Cerebellar cortex (tissue), 1 donor: ENCODE results near the gene TRAM2.

Experiments
- DNase-seq: peaks from one replicate; pipeline ENCODE4 v3.0.0-alpha.2; 2015; ENCODE audit warnings: low spot score

The TRAM2 gene

DNA sequence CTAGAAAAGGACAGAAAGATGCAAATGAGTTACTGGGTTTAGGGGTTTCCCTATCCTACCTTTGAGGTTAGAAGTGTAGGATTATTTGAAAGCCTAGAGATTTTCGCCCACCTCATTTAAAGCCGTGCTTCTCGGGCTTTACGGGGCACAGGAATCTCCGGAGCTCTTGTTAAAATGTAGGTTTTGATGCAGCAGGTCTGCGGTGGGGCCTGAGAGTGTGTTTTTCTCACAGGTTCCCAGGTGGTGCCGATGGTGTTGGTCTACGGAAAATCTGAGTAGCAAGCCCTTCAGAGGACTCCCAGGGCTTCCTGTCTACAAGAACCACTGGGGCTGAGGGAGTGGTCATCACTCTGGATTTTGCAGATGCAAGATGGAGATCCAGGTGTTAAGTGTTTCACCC is 47.5 kb downstream of the TRAM2 start:
- no peak for DNase-seq

DNA sequence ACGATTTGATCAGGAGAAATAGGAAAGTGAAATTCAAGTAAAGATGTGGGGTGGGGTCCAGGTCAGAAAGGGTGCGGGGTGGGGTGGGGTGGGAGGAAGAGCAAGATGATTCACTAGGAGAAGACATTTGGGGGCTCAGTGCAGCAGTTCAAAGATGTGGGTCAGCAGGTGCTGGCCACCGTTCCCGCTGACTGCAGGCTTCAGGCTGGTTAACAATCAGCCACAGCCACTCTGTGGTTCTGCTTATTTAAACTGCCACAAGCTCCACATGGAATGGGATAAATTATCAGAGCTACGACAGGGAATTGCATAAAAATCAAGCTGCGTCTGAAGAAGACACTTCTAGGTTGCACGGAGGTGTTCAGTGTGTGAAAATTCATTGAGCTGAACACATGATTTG is 49.4 kb downstream of the TRAM2 start:
- DNase-seq, result no peak

DNA sequence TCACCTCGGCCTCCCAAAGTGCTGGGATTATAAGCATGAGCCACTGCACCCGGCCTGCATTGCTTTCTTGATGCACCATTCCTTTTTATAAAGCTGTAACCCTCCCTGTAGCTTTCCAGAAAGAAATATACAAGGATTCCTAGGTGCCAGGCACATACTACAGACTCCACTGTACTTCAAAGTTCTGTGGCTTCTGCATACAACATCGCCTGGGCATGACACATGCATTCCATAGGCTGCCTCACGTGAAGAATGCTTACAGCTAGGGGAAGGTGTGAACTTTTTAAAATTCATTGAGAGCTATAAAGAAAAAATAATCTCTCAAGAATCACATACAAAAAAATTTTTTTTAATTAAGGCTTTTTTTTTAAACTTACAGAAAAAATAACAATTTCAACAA is 50.2 kb downstream of the TRAM2 start:
- DNase-seq, result no peak

DNA sequence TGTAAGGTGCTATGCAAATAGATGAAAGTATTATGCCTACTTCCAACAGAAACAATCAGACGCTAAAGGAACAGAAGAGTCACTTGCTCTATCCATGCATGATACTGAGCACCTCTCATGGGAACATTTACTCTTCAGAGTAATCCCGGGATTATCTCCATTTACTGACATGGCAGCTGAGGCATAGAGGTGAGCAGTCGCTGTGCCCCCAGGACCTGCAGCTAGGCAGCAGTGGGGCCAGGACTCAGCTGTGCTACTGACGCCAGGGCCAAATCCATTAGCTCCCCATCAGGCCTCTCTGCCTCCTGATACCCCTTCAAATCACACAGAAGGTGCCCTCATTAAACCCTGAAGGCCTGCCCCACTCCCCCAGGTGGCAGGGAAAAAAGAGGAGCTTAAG is 51.9 kb downstream of the TRAM2 start:
- DNase-seq, result no peak

DNA sequence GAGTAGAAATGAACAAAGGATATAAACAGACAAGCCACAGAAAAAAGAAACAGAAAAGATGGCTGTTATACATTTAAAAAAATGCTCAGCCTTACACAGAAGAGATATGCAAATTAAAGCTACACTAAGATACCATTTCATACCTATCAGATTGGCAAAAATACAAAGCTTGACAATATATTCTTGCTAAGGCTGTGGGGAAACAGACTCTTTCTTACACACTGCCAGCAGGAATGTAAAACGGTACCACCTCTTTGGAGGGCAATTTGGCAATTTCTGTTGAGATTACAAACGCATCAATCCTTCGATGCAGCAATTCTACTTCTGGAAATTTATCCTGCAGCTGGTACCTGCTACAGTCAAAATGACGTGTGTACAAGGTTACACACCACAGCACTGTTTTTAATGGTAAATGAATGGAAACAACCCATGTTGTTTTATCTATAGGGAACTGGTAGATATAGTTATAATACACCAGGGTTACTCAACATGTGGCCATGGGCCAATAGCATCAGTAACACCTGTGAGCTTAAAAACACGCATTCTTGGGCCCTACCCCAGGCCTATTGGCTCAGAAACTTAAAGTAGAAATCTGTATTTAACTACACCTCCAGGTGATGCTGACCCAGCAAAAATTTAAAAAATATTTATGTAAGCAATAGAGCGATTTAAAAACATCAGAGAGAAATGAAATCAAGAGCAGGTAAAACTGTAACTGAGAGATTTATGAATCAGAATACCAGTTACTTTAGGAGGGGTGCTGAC is 53.3 kb downstream of the TRAM2 start:
- no peak for DNase-seq

DNA sequence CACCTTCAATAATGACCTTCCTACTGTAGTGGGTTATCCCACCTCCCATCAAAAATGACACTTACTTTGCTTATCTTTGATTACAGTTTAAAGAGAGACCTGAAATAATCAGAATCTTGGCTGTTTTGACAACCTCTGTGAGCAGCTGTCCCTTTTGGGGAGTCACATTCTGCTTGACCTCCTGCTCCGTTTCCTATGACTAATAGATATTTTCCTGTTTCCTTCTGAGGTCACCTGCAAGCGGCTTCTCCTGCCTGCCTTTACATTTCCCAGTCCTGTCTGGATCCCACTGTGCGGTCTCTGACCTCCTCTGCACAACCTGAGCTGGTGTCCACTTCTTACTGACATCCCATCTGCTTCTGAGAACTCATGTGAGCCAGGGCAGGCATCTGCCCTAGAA is 54.2 kb downstream of the TRAM2 start:
- no peak for DNase-seq

DNA sequence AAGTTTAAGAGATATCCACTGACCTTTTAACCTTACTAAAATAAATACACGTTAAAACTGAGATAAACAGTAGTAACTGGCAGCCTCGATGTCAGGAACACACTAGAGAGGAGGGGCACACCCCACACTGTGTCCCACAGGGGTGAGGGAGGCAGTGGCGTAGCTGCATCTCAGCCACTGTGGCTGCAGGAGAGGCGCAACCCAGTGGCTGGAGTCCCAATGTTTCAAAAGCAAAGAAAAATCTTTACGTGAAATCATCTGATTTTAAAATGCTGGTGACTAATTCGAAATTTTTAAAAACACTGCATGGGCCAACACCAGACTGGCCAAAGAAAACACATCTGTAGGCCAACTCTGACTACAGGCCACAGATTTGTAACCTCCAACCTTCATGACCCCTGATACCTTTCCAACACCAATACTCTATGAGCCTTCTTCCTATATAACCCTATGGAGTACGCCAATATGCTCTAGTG is 54.7 kb downstream of the TRAM2 start:
- DNase-seq, result no peak

DNA sequence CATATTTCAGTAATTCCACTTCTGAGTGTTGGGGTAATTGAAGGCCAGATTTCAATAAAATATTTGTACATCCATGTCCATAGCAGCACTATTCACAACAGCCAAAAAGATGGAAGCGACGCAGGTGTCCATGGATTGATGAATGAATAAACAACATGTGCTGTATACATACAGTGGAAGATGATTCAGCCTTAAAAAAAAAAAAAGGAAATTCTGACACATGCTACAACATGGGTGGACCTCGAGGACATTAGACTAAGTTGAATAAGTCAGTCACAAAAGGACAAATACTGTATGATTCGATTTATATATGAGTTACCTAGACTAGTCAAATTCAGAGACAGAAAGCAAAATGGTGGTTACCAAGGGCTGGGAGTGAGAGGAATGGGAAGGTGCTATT is 57.2 kb downstream of the TRAM2 start:
- no peak for DNase-seq

DNA sequence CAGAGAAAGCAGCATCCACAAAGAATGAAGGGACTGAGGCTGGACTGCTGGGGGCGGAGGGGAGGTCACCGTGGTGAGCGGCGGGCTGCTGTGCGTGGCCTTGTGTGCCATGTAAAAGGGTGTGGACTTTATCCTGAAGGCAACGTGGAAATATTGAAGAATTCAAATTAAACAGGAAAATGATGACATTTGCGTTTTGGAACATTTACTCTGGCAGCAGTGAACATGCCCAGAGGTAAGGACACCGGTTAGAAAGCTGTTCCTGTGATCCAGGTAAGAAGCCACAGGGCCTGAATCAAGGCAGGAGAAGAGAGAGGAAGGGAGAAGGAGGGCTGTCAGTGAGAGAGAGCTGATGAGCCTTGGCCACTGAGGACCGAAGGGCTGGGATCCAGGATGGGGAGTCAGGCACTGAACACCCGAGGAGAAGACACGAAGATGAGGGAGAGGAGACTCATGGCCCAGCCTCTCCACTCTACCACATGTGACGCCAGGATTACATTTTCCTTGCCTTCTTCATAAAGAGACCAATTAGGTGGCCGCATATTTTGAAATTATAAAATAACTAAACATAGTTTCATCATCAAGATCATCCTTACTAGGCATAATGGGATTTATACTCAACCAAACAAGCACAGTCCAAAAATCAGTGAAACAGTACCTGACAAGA is 58.4 kb downstream of the TRAM2 start:
- DNase-seq, result no peak

DNA sequence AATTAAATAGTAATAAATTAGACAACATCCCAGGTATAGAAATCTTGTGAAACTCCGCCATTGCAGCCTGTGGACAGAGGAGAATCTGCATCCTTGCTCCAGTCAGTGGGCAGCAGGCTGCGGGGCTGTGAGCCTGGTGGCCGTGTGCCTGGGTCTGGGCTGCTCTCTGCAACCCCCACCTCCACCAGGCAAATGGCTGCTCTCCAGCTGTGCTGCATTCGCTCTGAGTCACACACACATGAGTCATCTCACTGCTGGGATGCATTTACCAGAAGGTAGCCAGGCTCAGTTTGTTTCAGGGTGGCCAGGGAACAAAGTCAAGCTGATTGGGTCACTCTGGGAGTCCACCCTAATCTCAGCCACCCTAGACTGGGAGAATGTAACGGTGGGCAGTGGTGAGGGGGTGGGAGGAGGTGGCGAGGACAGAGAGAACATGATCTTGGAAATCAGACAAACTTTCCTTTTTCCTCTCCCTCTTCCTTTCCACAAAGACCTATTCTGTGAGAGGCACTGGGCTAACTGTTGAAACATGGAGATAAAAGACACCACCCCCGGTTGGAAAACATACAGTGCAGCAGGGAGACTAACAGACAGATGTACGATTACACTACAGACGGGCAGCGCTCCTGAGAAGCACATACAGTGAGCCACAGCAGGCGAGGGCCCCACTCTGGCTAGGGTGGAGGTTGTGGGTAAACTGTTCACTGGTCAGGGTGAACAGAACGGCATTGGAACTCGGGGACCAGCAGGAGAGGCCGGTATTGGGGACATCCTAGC is 59.2 kb downstream of the TRAM2 start:
- DNase-seq, result no peak

DNA sequence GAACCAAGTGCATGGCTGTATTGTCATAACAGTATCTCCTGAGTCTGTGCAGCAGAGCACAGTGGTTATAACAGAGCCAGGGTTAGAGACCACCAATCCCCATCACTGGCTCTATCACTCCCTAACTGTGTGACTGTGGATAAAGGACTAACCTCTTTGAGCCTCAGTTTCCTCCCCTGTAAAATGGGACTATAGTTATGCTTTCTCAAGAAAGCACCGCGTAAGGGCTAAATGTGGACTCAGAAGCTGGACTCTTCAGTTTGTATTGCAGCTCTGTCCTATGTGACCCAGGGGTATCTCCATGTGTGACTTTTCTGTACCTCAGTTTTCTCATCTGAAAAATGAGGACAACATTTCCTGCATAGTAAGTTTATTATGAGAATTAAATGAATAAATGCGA is 59.9 kb downstream of the TRAM2 start:
- DNase-seq, result no peak

DNA sequence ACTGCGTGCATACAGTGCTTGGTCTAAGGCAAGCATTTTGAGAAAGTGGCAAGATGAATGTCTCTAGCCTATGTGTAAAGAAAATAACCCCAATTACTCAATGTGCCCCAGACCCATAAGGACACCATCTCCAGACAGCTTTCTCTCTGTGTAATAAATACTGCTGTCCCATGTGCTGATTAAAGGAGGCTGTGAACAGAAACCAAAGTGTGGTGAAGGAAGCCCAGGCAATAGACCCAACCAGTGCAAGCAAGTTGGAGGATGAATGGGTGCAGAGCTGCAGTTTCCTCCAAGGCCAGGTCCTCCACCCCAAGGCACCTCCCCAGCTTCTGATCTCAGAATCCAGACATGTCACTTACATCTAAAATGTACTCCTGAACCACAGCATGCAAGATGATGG is 60.6 kb downstream of the TRAM2 start:
- no peak for DNase-seq

DNA sequence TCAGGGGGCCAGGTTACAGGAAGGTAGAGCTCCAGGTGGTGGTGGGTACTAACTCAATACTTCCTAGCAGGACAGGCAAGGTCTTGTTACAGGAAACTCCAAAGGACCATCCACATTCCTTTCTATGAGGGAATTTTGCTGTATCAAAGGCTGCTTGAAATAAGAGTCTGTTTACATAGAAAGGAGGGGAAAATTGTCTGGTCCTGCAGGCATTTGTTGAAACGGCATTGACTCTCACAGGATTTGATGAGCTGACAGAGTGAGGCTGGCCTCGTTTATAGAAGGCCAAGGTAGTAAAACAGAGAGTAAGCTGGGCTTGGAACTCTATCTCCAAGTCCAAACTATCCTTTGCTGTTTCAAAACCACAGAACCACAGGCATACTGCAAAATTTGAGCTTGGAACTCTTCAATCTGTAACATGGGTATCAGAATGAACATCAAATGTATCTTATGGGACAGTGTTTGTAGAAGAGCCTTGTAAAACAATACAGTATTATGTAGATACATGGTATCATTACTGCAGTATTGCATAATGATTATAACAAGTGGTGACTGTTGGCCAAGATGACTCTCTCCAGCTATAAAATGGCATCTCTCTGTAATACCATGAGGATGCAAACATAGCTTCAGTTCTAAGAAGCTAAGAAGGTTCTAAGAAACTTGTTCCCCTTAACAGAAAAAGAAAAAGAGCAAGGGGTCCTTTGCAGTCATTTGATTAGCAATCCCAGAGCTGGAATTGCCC is 61.5 kb downstream of the TRAM2 start:
- DNase-seq, result no peak

DNA sequence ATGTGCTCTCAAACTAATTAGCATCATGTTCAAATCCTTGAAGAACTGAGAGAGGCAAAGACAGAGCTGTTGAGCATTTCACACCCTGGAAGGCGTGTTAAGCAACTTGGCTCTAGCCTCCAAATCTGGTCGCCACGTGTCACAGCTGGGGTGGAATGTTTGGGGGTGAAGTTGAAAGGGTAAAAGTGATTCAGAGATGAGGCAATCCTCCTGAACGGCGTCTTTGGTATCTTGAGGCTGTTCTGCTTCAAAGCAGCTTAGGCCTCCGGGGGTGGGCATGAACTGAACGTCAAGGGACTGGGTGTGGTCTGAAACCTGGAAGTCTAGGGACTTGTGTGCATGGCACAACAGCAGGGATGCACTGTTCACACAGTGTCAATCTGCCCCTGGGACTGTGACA is 62.3 kb downstream of the TRAM2 start:
- DNase-seq, result no peak

DNA sequence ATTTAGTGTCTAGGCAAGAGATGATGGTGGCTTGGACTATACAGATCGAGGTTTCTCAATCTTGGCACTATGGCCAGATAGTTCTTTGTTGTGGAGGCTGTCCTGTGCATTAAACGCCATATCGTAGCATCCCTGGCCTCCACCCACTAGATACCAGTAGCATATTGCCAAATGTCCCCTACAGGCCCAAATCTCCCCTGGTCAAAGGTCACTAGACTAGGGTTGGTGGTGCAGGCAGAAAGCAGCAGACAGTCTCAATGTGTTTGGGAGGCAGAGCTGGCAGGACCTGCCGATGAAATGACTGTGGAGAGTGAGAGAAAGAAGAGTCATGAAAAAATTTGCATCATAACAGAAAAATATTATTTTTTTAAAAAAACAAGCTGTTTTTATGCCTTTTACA is 63.0 kb downstream of the TRAM2 start:
- no peak for DNase-seq

DNA sequence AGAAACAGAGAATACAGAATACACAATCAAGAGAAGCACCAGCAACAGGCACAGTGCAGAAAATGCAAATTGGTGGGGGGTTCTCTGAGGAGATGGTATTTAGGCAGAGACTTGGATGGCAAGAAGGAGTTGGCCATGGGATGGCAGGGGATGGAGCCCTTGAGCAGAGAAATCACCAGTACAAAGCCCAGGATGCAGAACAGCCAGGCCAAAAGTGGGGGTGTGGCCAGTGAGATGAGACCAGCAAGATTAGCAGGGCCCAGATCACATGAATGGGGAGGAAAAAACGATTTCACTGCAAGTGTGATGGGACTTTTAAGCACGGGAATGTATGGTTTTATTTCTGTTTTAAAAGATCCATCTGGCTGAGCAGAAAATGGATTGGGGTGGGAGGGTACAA is 63.4 kb downstream of the TRAM2 start:
- no peak for DNase-seq

DNA sequence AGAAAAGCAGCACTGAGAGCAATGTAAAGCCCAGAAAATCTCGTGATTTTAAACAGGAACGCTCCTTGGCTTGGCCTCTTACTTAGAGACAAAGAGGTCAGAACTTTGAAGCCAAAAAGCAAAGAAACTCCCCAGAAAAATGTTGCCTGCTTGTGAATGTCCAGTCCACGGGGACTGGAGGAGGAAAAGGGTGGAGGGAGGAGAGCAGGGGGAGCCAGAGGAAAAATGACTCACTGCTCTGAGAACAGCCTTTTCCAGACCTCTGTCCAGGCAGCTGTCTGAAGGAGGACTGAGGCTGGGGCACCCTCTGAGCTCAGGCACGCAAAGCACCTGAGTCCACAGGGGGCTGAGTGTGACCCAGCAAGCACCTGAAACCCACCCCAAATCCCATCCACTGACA is 64.7 kb downstream of the TRAM2 start:
- no peak for DNase-seq

DNA sequence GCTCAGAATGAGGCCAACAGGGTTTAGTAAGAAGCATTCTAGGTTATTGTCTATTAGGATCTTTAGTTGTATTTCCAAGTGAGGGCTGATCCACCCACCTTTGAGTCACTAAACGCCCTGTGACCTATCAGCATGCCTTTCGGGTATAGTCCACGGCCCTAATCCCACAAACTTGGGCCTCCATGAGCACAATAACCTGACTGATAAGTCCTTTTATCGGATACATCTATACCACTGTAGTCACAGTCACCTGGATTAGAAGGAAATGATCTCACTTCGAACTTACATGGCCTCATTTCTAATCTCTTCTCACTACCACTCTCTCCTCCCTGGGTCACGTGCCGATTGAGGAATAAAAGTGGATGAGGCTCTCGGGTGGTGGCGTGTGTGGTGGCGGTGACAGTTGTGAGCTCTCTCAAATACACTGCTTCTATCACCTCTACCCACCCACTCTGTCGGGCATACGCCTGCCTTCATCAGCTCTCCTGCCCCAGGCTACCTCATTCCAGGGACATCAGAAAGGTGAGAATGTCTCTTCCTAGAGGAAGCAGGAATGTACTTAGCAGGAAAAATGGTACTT is 65.2 kb downstream of the TRAM2 start:
- no peak for DNase-seq

DNA sequence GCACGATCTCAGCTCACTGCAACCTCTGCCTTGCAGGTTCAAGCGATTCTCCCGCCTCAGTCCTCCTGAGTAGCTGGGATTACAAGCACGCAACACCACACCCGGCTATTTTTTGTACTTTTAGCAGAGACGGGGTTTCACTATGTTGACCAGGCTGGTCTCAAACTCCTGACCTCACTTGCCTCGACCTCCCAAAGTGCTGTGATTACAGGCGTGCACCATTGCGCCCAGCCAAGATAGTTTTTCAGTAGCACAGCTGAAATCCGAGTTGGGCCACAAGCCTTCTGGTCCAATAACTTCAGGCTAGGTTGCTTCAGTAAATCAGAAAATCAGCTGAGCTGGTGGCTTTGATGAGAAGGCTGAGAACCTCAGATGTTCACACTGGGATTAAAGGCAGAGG is 65.7 kb downstream of the TRAM2 start:
- DNase-seq, result no peak

DNA sequence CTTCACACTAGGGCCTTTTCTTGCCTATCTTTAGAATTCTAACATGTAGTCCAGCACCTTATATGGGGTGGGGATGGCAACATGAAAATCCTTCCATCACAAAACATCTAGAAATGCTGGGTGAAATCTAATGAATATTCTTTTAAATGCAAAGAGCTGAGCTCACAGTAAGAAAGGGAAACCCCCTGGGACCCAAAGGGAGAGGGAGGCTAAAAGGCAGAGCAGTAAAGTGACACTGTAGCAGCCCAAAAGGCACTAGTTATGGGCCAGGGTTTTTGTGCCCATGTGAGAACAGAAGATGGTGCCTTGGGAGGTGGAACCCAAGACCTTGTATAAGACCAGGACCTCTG is 66.7 kb downstream of the TRAM2 start:
- no peak for DNase-seq

DNA sequence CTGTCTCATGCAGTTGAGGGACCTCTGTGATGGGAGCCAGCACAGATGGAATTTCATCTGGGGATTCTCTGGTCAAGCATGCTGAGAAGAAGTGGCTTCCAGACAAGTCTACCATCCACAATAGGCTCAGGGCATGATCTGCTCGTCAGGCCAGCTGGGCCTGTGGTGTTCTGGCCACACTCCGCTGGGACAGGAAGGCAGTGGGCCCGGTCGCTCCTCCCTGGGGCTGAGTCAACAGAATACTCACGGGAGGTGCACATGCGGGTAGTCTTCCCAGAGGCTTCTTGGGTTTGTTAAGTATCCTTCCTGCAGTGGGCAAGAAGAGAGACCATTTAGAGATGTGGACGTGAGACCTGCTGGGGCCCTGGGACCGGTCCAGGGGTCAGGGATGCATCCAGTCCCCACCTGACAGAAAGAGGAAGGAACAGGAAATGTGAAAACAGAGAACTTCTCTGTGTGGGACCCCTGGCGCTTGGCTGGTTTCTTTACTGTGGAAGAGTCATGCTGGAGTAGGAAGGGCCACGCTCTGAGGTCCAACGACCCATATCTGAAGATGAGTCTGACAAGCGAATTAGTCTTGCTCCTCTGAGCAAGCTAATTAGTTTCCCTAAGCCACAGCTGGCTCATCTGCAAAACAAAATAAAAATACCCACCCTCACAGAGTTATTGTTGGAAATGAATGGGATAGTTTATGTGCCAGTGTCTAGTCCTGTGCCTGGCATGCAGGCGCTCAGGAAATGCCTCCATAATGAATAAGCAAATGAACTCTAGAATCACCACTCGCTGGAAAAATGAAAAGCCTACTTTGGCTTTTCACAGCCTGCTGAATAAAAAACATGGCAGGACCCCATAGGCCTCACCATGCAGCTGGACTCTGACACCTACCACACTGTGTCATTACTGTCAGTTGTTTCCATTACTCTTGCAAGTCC is 67.3 kb downstream of the TRAM2 start:
- no peak for DNase-seq
